H1 (cell line): Measurements from ENCODE around the gene MXD1. TPM values are rescaled to one million over a fixed set of nuclear protein-coding genes. Genes with fewer than 3 reads are reported as not detected.

Experiments used
- CTCF ChIA-PET: fragments of 300-600 bp; sonication (Branson Sonifier 250); formaldehyde crosslinking; loops from one replicate; lab custom pipeline; 2021; ENCODE audit not compliant: partially characterized antibody; lab: Charles Lee
- POLR2A ChIA-PET: fragments of 300-600 bp; sonication (Branson Sonifier 250); formaldehyde crosslinking; loops from one replicate; lab custom pipeline; 2021; ENCODE audit warnings: inconsistent platforms; ENCODE audit not compliant: partially characterized antibody; lab: Charles Lee
- DNase-seq, 2 experiments: peaks; one replicate each; pipeline versions ENCODE4 v3.0.0 to v3.0.0-alpha.2; 2010 to 2022; ENCODE audit warnings: low spot score in 2 of 2, low read depth in 1 of 2, mixed read lengths in 1 of 2
- FAIRE-seq: peaks from 2 replicates; lab custom pipeline; 2011; peaks lifted over from hg19 to GRCh38; lab: Jason Lieb, UNC
- H2AFZ ChIP-seq: 2 replicates; pipeline ENCODE4 v1.8.1; 2012; ENCODE audit warnings: low read length, inconsistent platforms
- H2AK5ac ChIP-seq: 2 replicates; pipeline ENCODE4 v1.6.1; 2013; ENCODE audit warnings: low read depth, low read length
- H2BK120ac ChIP-seq: replicated peaks from 2 replicates; pipeline ENCODE3; 2013; ENCODE audit warnings: low read depth, low read length, inconsistent platforms
- H2BK12ac ChIP-seq: 2 replicates; pipeline ENCODE4 v1.6.1; 2013; ENCODE audit warnings: low read depth, low read length
- H2BK15ac ChIP-seq: 2 replicates; pipeline ENCODE4 v1.6.1; 2013; ENCODE audit warnings: low read length
- H2BK20ac ChIP-seq: 2 replicates; pipeline ENCODE4 v1.6.1; 2013; ENCODE audit warnings: low read length
- H2BK5ac ChIP-seq: 2 replicates; pipeline ENCODE4 v1.6.1; 2013; ENCODE audit warnings: low read depth, low read length
- H3K14ac ChIP-seq: 2 replicates; pipeline ENCODE4 v1.6.1; 2013; ENCODE audit warnings: inconsistent platforms; ENCODE audit not compliant: insufficient read length
- H3K18ac ChIP-seq: 2 replicates; pipeline ENCODE4 v1.6.1; 2013; ENCODE audit warnings: low read length; ENCODE audit errors: extremely low read depth
- H3K23ac ChIP-seq: 2 replicates; pipeline ENCODE4 v1.6.1; 2013; ENCODE audit warnings: inconsistent platforms; ENCODE audit not compliant: insufficient read length
- H3K23me2 ChIP-seq: 2 replicates; pipeline ENCODE4 v1.6.1; 2013; ENCODE audit warnings: low read depth, low read length
- H3K27ac ChIP-seq: 2 replicates; pipeline ENCODE4 v1.6.1; 2011; ENCODE audit warnings: low read depth, low read length, inconsistent platforms
- H3K27me3 ChIP-seq, 4 experiments: replicated peaks in 1 of 4; 1 replicate in 1 of 4; 2 replicates in 3 of 4; pipeline versions ENCODE4 v1.6.1 to v1.8.1; 2011 to 2013; ENCODE audit warnings: low read length in 3 of 4, mild to moderate bottlenecking in 3 of 4, inconsistent platforms in 2 of 4, mixed read lengths in 2 of 4, moderate library complexity in 1 of 4; ENCODE audit not compliant: control insufficient read depth in 3 of 4, insufficient read depth in 3 of 4; ENCODE audit errors: extremely low read depth in 1 of 4
- H3K36me3 ChIP-seq, 4 experiments: 2 replicates each; pipeline versions ENCODE4 v1.6.1 to v1.8.1; 2011 to 2013; ENCODE audit warnings: mild to moderate bottlenecking in 4 of 4, low read length in 3 of 4, moderate library complexity in 2 of 4, control low read depth in 1 of 4, inconsistent platforms in 1 of 4; ENCODE audit not compliant: insufficient read depth in 4 of 4, control insufficient read depth in 2 of 4
- H3K4ac ChIP-seq: replicated peaks from 2 replicates; pipeline ENCODE3; 2013; ENCODE audit warnings: low read length, low read depth, mixed read lengths, inconsistent platforms; ENCODE audit not compliant: insufficient read length
- H3K4me1 ChIP-seq, 4 experiments: replicated peaks in 1 of 4; 1 replicate in 1 of 4; 2 replicates in 3 of 4; pipeline versions ENCODE4 v1.6.1 to v1.8.1; 2011 to 2013; ENCODE audit warnings: low read length in 3 of 4, inconsistent platforms in 2 of 4, mixed read lengths in 1 of 4; ENCODE audit not compliant: insufficient read depth in 4 of 4, control insufficient read depth in 3 of 4
- H3K4me2 ChIP-seq, 2 experiments: 2 replicates each; pipeline versions ENCODE4 v1.6.1 to v1.8.1; 2011 to 2013; ENCODE audit warnings: low read depth in 2 of 2, low read length in 2 of 2, control low read depth in 1 of 2, inconsistent platforms in 1 of 2, mild to moderate bottlenecking in 1 of 2; ENCODE audit not compliant: insufficient read depth in 1 of 2
- H3K4me3 ChIP-seq, 4 experiments: fragments of 200-600, 300-600 bp in 1 of 4; sonication (generic), shearing (Covaris generic), sonication (Bioruptor Twin) in 1 of 4; 2 replicates each; pipeline versions ENCODE4 v1.5.1 to v1.8.1; 2011 to 2016; ENCODE audit warnings: low read length in 4 of 4, low read depth in 3 of 4, control low read depth in 2 of 4, inconsistent platforms in 2 of 4, mild to moderate bottlenecking in 2 of 4, mixed read lengths in 1 of 4, moderate library complexity in 1 of 4; ENCODE audit not compliant: insufficient read depth in 2 of 4; ENCODE audit errors: extremely low read depth in 1 of 4
- H3K56ac ChIP-seq: replicated peaks from 2 replicates; pipeline ENCODE3; 2013; ENCODE audit warnings: low read depth, mild to moderate bottlenecking, mixed read lengths, low read length, inconsistent platforms; ENCODE audit not compliant: insufficient read length
- H3K79me1 ChIP-seq: 2 replicates; pipeline ENCODE4 v1.6.1; 2013; ENCODE audit warnings: low read depth, low read length, control low read depth
- H3K79me2 ChIP-seq, 2 experiments: 2 replicates each; pipeline versions ENCODE4 v1.6.1 to v1.8.1; 2012 to 2013; ENCODE audit warnings: low read length in 2 of 2, mild to moderate bottlenecking in 2 of 2, inconsistent platforms in 1 of 2; ENCODE audit not compliant: insufficient read depth in 2 of 2, control insufficient read depth in 1 of 2
- H3K9ac ChIP-seq, 4 experiments: replicated peaks in 1 of 4; 1 replicate in 1 of 4; 2 replicates in 3 of 4; pipeline versions ENCODE4 v1.6.1 to v1.8.1; 2011 to 2013; ENCODE audit warnings: low read depth in 3 of 4, low read length in 3 of 4, control low read depth in 2 of 4, mild to moderate bottlenecking in 2 of 4, moderate library complexity in 2 of 4, inconsistent platforms in 1 of 4; ENCODE audit errors: extremely low read depth in 1 of 4
- H3K9me3 ChIP-seq, 2 experiments: 2 replicates each; pipeline versions ENCODE4 v1.6.1 to v1.8.1; 2012 to 2013; ENCODE audit warnings: mild to moderate bottlenecking in 2 of 2, moderate library complexity in 2 of 2, control low read depth in 1 of 2, inconsistent platforms in 1 of 2, low read depth in 1 of 2, low read length in 1 of 2, mixed read lengths in 1 of 2; ENCODE audit not compliant: insufficient read depth in 2 of 2
- H4K20me1 ChIP-seq, 2 experiments: replicated peaks in 1 of 2; 2 replicates each; pipeline versions ENCODE3 to v1.8.1; 2011 to 2013; ENCODE audit warnings: inconsistent platforms in 2 of 2, low read length in 2 of 2, mild to moderate bottlenecking in 1 of 2; ENCODE audit not compliant: insufficient read depth in 2 of 2, control insufficient read depth in 1 of 2
- H4K5ac ChIP-seq: 2 replicates; pipeline ENCODE4 v1.6.1; 2013; ENCODE audit warnings: low read length, low read depth, mixed read lengths, inconsistent platforms; ENCODE audit not compliant: insufficient read length
- H4K8ac ChIP-seq: 2 replicates; pipeline ENCODE4 v1.8.0; 2013; ENCODE audit warnings: mild to moderate bottlenecking, moderate library complexity, low read length, inconsistent platforms; ENCODE audit not compliant: insufficient read depth; ENCODE audit errors: extremely low read depth
- H4K91ac ChIP-seq: replicated peaks from 2 replicates; pipeline ENCODE3; 2013; ENCODE audit warnings: low read length, mixed read lengths, inconsistent platforms; ENCODE audit not compliant: insufficient read length
- CBX5 ChIP-seq: fragments of 300-800, 300-1000 bp; sonication (generic); IDR thresholded peaks from 2 replicates; pipeline ENCODE4 v1.7.1; 2016; ENCODE audit warnings: antibody characterized with exemption, low read length, low read depth
- CEBPB ChIP-seq: IDR thresholded peaks from 2 replicates; pipeline ENCODE4 v1.6.1; 2012; ENCODE audit warnings: low read depth, low read length
- CREB1 ChIP-seq: IDR thresholded peaks from 2 replicates; pipeline ENCODE4 v1.6.1; 2012; ENCODE audit warnings: inconsistent platforms
- CTCF ChIP-seq, 3 experiments: IDR thresholded peaks; 1 replicate in 2 of 3; 2 replicates in 1 of 3; pipeline versions ENCODE4 v1.5.1 to v1.6.1; 2011; ENCODE audit warnings: low read length in 3 of 3, mild to moderate bottlenecking in 3 of 3, inconsistent platforms in 2 of 3, low read depth in 1 of 3, moderate library complexity in 1 of 3; ENCODE audit not compliant: insufficient read depth in 1 of 3; ENCODE audit errors: control extremely low read depth in 1 of 3
- EZH2 ChIP-seq: fragments of 200-600 bp; sonication (generic); IDR thresholded peaks from 2 replicates; pipeline ENCODE4 v1.7.1; 2012; ENCODE audit warnings: low read depth, mild to moderate bottlenecking, moderate library complexity, low read length, inconsistent platforms; ENCODE audit not compliant: severe bottlenecking
- HDAC2 ChIP-seq, 2 experiments: fragments of 300-600 bp in 1 of 2; sonication (generic) in 1 of 2; IDR thresholded peaks; 2 replicates each; pipeline ENCODE4 v1.6.1; 2011 to 2012; ENCODE audit warnings: low read depth in 2 of 2, low read length in 2 of 2, mild to moderate bottlenecking in 2 of 2, moderate library complexity in 2 of 2, borderline replicate concordance in 1 of 2, inconsistent platforms in 1 of 2
- KDM1A ChIP-seq: fragments of 200-600, 300-600 bp; sonication (generic); IDR thresholded peaks from 2 replicates; pipeline ENCODE4 v1.7.1; 2016; ENCODE audit warnings: mild to moderate bottlenecking, low read length, borderline replicate concordance
- KDM4A ChIP-seq: IDR thresholded peaks from one replicate; pipeline ENCODE4 v1.7.1; 2012; ENCODE audit warnings: low read depth, mild to moderate bottlenecking, moderate library complexity, low read length, inconsistent platforms; ENCODE audit not compliant: severe bottlenecking
- RNF2 ChIP-seq: fragments of 200-900, 300-1000 bp; sonication (generic); IDR thresholded peaks from 2 replicates; pipeline ENCODE4 v1.7.1; 2016; ENCODE audit warnings: borderline replicate concordance, low read depth, mild to moderate bottlenecking, antibody characterized with exemption, low read length; ENCODE audit not compliant: poor library complexity, severe bottlenecking; ENCODE audit errors: missing control alignments
- WGBS, 2 experiments: shearing (Covaris generic) in 1 of 2; methylation state at CpG; one replicate each; pipeline versions ENCODE4 v1.1.6 to v1.1.7; 2013 to 2015; ENCODE audit warnings: low lambda C conversion rate in 2 of 2, mixed read lengths in 2 of 2, inconsistent platforms in 1 of 2, low coverage in 1 of 2, missing lambda C conversion rate in 1 of 2; ENCODE audit not compliant: insufficient replicate concordance in 2 of 2, insufficient coverage in 1 of 2, insufficient read length in 1 of 2; ENCODE audit errors: extremely low coverage in 1 of 2, missing lambda C conversion rate in 1 of 2; 5-methylcytosine and 5-hydroxymethylcytosine counted together
- polyA plus RNA-seq, 7 experiments: library from polyadenylated mRNA; depleted of rRNA in 3 of 7; stranded (reverse) in 5 of 7; unstranded in 2 of 7; fragments of >200 nt in 5 of 7; fragments of 200-250 nt in 2 of 7; gene quantifications; 1 replicate in 5 of 7; 2 replicates in 1 of 7; 4 replicates in 1 of 7; pipeline versions ENCODE4 v1.2.1 to v1.2.3, GENCODE V29; 2011 to 2013; ENCODE audit warnings: missing spikeins in 2 of 7, mixed read lengths in 2 of 7
- total RNA-seq: library from RNA; stranded (reverse); fragmentation: NEBNext Ultra II Directional; extraction: Animal tissue kit (Norgen Biotek cat#: 25700); gene quantifications from 2 replicates; pipeline ENCODE4 v1.2.1, GENCODE V29; 2021

The MXD1 gene
- total and polyA plus RNA-seq, 2 of the 8 experiments (the other 6 are each of a cell fraction or from before 2014, with no cell fraction given), result 1.6 to 2.6 TPM

- no peak for DNase-seq
- WGBS, 2 experiments, result 93% methylated on average over 5 of the region's 5 CpGs; no CpG with 5 or more reads in 1 of the 2 experiments
- TF ChIP-seq KDM1A (no peak), KDM4A (no peak), HDAC2 (IDR thresholded peaks at IDR 0.05; ENCODE audit: borderline replicate concordance in 1 of 2, low read depth in 2 of 2, low read length in 2 of 2) (no peak), EZH2 (no peak), CTCF (IDR thresholded peaks at IDR 0.05; ENCODE audit: control extremely low read depth in 1 of 3, insufficient read depth in 1 of 3, low read depth in 1 of 3, low read length in 3 of 3) (no peak), RNF2 (no peak), CBX5 (no peak), CEBPB (no peak), CREB1 (no peak)
These were observed 20.1 kb downstream of the MXD1 start for GRCh38 chr2:69935011-69935410.

More at GRCh38 chr2:69935011-69935410, 20.1 kb downstream of the MXD1 start:
- H3K36me3 ChIP-seq, result peaks cover 0 to 4% (median 0%) of the 10 kb centered on the region in 4 experiments; a peak in 2 of 8 replicates
- no peak overlapping the region for H2BK120ac ChIP-seq
- no peak for FAIRE-seq
- CTCF ChIA-PET, result interaction anchor here (0.6 to 2.4 kb wide), 4 partner anchors 10 to 124 kb away, joined by 3 to 7 read pairs (median 6); no protein-coding TSS in a partner anchor
- H4K20me1 ChIP-seq, result no peaks in the 10 kb centered on the region
- H3K4me3 ChIP-seq, result no peak overlapping the region
- H3K56ac ChIP-seq, result no peak overlapping the region
- H4K91ac ChIP-seq, result no peak overlapping the region
- no peaks in the 10 kb centered on the region for H3K79me1 ChIP-seq
- H3K23me2 ChIP-seq, result no peaks in the 10 kb centered on the region
- no peaks in the 10 kb centered on the region for H3K9me3 ChIP-seq
- no peak overlapping the region for H2AK5ac ChIP-seq
- no peak overlapping the region for H3K18ac ChIP-seq
- no peak overlapping the region for H2BK12ac ChIP-seq
- POLR2A ChIA-PET, result interaction anchor here (2.3 kb wide), 1 partner anchor 21 kb away, joined by 6 read pairs; the partner anchor contains the start of gene MXD1
- no peak overlapping the region for H3K9ac ChIP-seq
- no peak overlapping the region for H2BK5ac ChIP-seq
- H3K4me2 ChIP-seq, result no peak overlapping the region
- H2AFZ ChIP-seq, result no peak overlapping the region
- no peaks in the 10 kb centered on the region for H3K27me3 ChIP-seq
- no peak overlapping the region for H3K23ac ChIP-seq
- no peaks in the 10 kb centered on the region for H3K79me2 ChIP-seq
- no peak overlapping the region for H2BK20ac ChIP-seq
- peaks cover 0 to 6% (median 3%) of the 10 kb centered on the region in 4 experiments; a peak in 3 of 7 replicates for H3K4me1 ChIP-seq
- H2BK15ac ChIP-seq, result no peak overlapping the region
- H3K14ac ChIP-seq, result no peak overlapping the region
- H3K27ac ChIP-seq, result no peak overlapping the region
- H3K4ac ChIP-seq, result no peak overlapping the region
- no peak overlapping the region for H4K8ac ChIP-seq
- H4K5ac ChIP-seq, result no peak overlapping the region
